H1 (cell line): ENCODE measurements around the gene CNTROB. TPM values are rescaled to one million over a fixed set of nuclear protein-coding genes. Genes with fewer than 3 reads are reported as not detected.
A peak's percentile ranks its signal among the peaks of the same experiment; 100 is the strongest.

ENCODE experiments used
- CTCF ChIA-PET: fragments of 300-600 bp; sonication (Branson Sonifier 250); formaldehyde crosslinking; loops from one replicate; lab custom pipeline; 2021; ENCODE audit not compliant: partially characterized antibody; lab: Charles Lee
- POLR2A ChIA-PET: fragments of 300-600 bp; sonication (Branson Sonifier 250); formaldehyde crosslinking; loops from one replicate; lab custom pipeline; 2021; ENCODE audit warnings: inconsistent platforms; ENCODE audit not compliant: partially characterized antibody; lab: Charles Lee
- DNase-seq, 2 experiments: peaks; one replicate each; pipeline versions ENCODE4 v3.0.0 to v3.0.0-alpha.2; 2010 to 2022; ENCODE audit warnings: low spot score in 2 of 2, low read depth in 1 of 2, mixed read lengths in 1 of 2
- FAIRE-seq: peaks from 2 replicates; lab custom pipeline; 2011; peaks lifted over from hg19 to GRCh38; lab: Jason Lieb, UNC
- H2AFZ ChIP-seq: 2 replicates; pipeline ENCODE4 v1.8.1; 2012; ENCODE audit warnings: low read length, inconsistent platforms
- H2AK5ac ChIP-seq: 2 replicates; pipeline ENCODE4 v1.6.1; 2013; ENCODE audit warnings: low read depth, low read length
- H2BK120ac ChIP-seq: replicated peaks from 2 replicates; pipeline ENCODE3; 2013; ENCODE audit warnings: low read depth, low read length, inconsistent platforms
- H2BK12ac ChIP-seq: 2 replicates; pipeline ENCODE4 v1.6.1; 2013; ENCODE audit warnings: low read depth, low read length
- H2BK15ac ChIP-seq: 2 replicates; pipeline ENCODE4 v1.6.1; 2013; ENCODE audit warnings: low read length
- H2BK20ac ChIP-seq: 2 replicates; pipeline ENCODE4 v1.6.1; 2013; ENCODE audit warnings: low read length
- H2BK5ac ChIP-seq: 2 replicates; pipeline ENCODE4 v1.6.1; 2013; ENCODE audit warnings: low read depth, low read length
- H3K14ac ChIP-seq: 2 replicates; pipeline ENCODE4 v1.6.1; 2013; ENCODE audit warnings: inconsistent platforms; ENCODE audit not compliant: insufficient read length
- H3K18ac ChIP-seq: 2 replicates; pipeline ENCODE4 v1.6.1; 2013; ENCODE audit warnings: low read length; ENCODE audit errors: extremely low read depth
- H3K23ac ChIP-seq: 2 replicates; pipeline ENCODE4 v1.6.1; 2013; ENCODE audit warnings: inconsistent platforms; ENCODE audit not compliant: insufficient read length
- H3K23me2 ChIP-seq: 2 replicates; pipeline ENCODE4 v1.6.1; 2013; ENCODE audit warnings: low read depth, low read length
- H3K27ac ChIP-seq: 2 replicates; pipeline ENCODE4 v1.6.1; 2011; ENCODE audit warnings: low read depth, low read length, inconsistent platforms
- H3K27me3 ChIP-seq, 4 experiments: replicated peaks in 1 of 4; 1 replicate in 1 of 4; 2 replicates in 3 of 4; pipeline versions ENCODE4 v1.6.1 to v1.8.1; 2011 to 2013; ENCODE audit warnings: low read length in 3 of 4, mild to moderate bottlenecking in 3 of 4, inconsistent platforms in 2 of 4, mixed read lengths in 2 of 4, moderate library complexity in 1 of 4; ENCODE audit not compliant: control insufficient read depth in 3 of 4, insufficient read depth in 3 of 4; ENCODE audit errors: extremely low read depth in 1 of 4
- H3K36me3 ChIP-seq, 4 experiments: 2 replicates each; pipeline versions ENCODE4 v1.6.1 to v1.8.1; 2011 to 2013; ENCODE audit warnings: mild to moderate bottlenecking in 4 of 4, low read length in 3 of 4, moderate library complexity in 2 of 4, control low read depth in 1 of 4, inconsistent platforms in 1 of 4; ENCODE audit not compliant: insufficient read depth in 4 of 4, control insufficient read depth in 2 of 4
- H3K4ac ChIP-seq: replicated peaks from 2 replicates; pipeline ENCODE3; 2013; ENCODE audit warnings: low read length, low read depth, mixed read lengths, inconsistent platforms; ENCODE audit not compliant: insufficient read length
- H3K4me1 ChIP-seq, 4 experiments: replicated peaks in 1 of 4; 1 replicate in 1 of 4; 2 replicates in 3 of 4; pipeline versions ENCODE4 v1.6.1 to v1.8.1; 2011 to 2013; ENCODE audit warnings: low read length in 3 of 4, inconsistent platforms in 2 of 4, mixed read lengths in 1 of 4; ENCODE audit not compliant: insufficient read depth in 4 of 4, control insufficient read depth in 3 of 4
- H3K4me2 ChIP-seq, 2 experiments: 2 replicates each; pipeline versions ENCODE4 v1.6.1 to v1.8.1; 2011 to 2013; ENCODE audit warnings: low read depth in 2 of 2, low read length in 2 of 2, control low read depth in 1 of 2, inconsistent platforms in 1 of 2, mild to moderate bottlenecking in 1 of 2; ENCODE audit not compliant: insufficient read depth in 1 of 2
- H3K4me3 ChIP-seq, 4 experiments: fragments of 200-600, 300-600 bp in 1 of 4; sonication (generic), shearing (Covaris generic), sonication (Bioruptor Twin) in 1 of 4; 2 replicates each; pipeline versions ENCODE4 v1.5.1 to v1.8.1; 2011 to 2016; ENCODE audit warnings: low read length in 4 of 4, low read depth in 3 of 4, control low read depth in 2 of 4, inconsistent platforms in 2 of 4, mild to moderate bottlenecking in 2 of 4, mixed read lengths in 1 of 4, moderate library complexity in 1 of 4; ENCODE audit not compliant: insufficient read depth in 2 of 4; ENCODE audit errors: extremely low read depth in 1 of 4
- H3K56ac ChIP-seq: replicated peaks from 2 replicates; pipeline ENCODE3; 2013; ENCODE audit warnings: low read depth, mild to moderate bottlenecking, mixed read lengths, low read length, inconsistent platforms; ENCODE audit not compliant: insufficient read length
- H3K79me1 ChIP-seq: 2 replicates; pipeline ENCODE4 v1.6.1; 2013; ENCODE audit warnings: low read depth, low read length, control low read depth
- H3K79me2 ChIP-seq, 2 experiments: 2 replicates each; pipeline versions ENCODE4 v1.6.1 to v1.8.1; 2012 to 2013; ENCODE audit warnings: low read length in 2 of 2, mild to moderate bottlenecking in 2 of 2, inconsistent platforms in 1 of 2; ENCODE audit not compliant: insufficient read depth in 2 of 2, control insufficient read depth in 1 of 2
- H3K9ac ChIP-seq, 4 experiments: replicated peaks in 1 of 4; 1 replicate in 1 of 4; 2 replicates in 3 of 4; pipeline versions ENCODE4 v1.6.1 to v1.8.1; 2011 to 2013; ENCODE audit warnings: low read depth in 3 of 4, low read length in 3 of 4, control low read depth in 2 of 4, mild to moderate bottlenecking in 2 of 4, moderate library complexity in 2 of 4, inconsistent platforms in 1 of 4; ENCODE audit errors: extremely low read depth in 1 of 4
- H3K9me3 ChIP-seq, 2 experiments: 2 replicates each; pipeline versions ENCODE4 v1.6.1 to v1.8.1; 2012 to 2013; ENCODE audit warnings: mild to moderate bottlenecking in 2 of 2, moderate library complexity in 2 of 2, control low read depth in 1 of 2, inconsistent platforms in 1 of 2, low read depth in 1 of 2, low read length in 1 of 2, mixed read lengths in 1 of 2; ENCODE audit not compliant: insufficient read depth in 2 of 2
- H4K20me1 ChIP-seq, 2 experiments: replicated peaks in 1 of 2; 2 replicates each; pipeline versions ENCODE3 to v1.8.1; 2011 to 2013; ENCODE audit warnings: inconsistent platforms in 2 of 2, low read length in 2 of 2, mild to moderate bottlenecking in 1 of 2; ENCODE audit not compliant: insufficient read depth in 2 of 2, control insufficient read depth in 1 of 2
- H4K5ac ChIP-seq: 2 replicates; pipeline ENCODE4 v1.6.1; 2013; ENCODE audit warnings: low read length, low read depth, mixed read lengths, inconsistent platforms; ENCODE audit not compliant: insufficient read length
- H4K8ac ChIP-seq: 2 replicates; pipeline ENCODE4 v1.8.0; 2013; ENCODE audit warnings: mild to moderate bottlenecking, moderate library complexity, low read length, inconsistent platforms; ENCODE audit not compliant: insufficient read depth; ENCODE audit errors: extremely low read depth
- H4K91ac ChIP-seq: replicated peaks from 2 replicates; pipeline ENCODE3; 2013; ENCODE audit warnings: low read length, mixed read lengths, inconsistent platforms; ENCODE audit not compliant: insufficient read length
- BACH1 ChIP-seq: IDR thresholded peaks from 2 replicates; pipeline ENCODE4 v1.6.1; 2012; ENCODE audit warnings: low read length, improper control_type of control experiment
- CHD1 ChIP-seq: IDR thresholded peaks from 2 replicates; pipeline ENCODE4 v1.6.1; 2012; ENCODE audit warnings: low read depth, low read length, improper control_type of control experiment
- GTF2F1 ChIP-seq: IDR thresholded peaks from 2 replicates; pipeline ENCODE4 v1.6.1; 2012; ENCODE audit warnings: low read depth, low read length, improper control_type of control experiment, borderline replicate concordance
- MAFK ChIP-seq: IDR thresholded peaks from 2 replicates; pipeline ENCODE4 v1.6.1; 2012; ENCODE audit warnings: low read depth, mild to moderate bottlenecking, improper control_type of control experiment, low read length
- RAD21 ChIP-seq, 2 experiments: IDR thresholded peaks in 1 of 2; conservative IDR thresholded peaks in 1 of 2; 2 replicates each; pipeline ENCODE4 v1.6.1; 2011; ENCODE audit warnings: low read depth in 2 of 2, low read length in 2 of 2, improper control_type of control experiment in 1 of 2, inconsistent platforms in 1 of 2, mild to moderate bottlenecking in 1 of 2, moderate library complexity in 1 of 2
- SAP30 ChIP-seq: fragments of 300-600 bp; sonication (generic); IDR thresholded peaks from 2 replicates; pipeline ENCODE4 v1.7.1; 2012; ENCODE audit warnings: low read length, moderate library complexity, mild to moderate bottlenecking, inconsistent platforms; ENCODE audit not compliant: insufficient read depth, insufficient replicate concordance
- SIX5 ChIP-seq: IDR thresholded peaks from 2 replicates; pipeline ENCODE4 v1.6.1; 2011; ENCODE audit warnings: mild to moderate bottlenecking, low read depth, low read length
- YY1 ChIP-seq: IDR thresholded peaks from 2 replicates; pipeline ENCODE4 v1.6.1; 2011; ENCODE audit warnings: low read depth, mild to moderate bottlenecking, low read length
- WGBS, 2 experiments: shearing (Covaris generic) in 1 of 2; methylation state at CpG; one replicate each; pipeline versions ENCODE4 v1.1.6 to v1.1.7; 2013 to 2015; ENCODE audit warnings: low lambda C conversion rate in 2 of 2, mixed read lengths in 2 of 2, inconsistent platforms in 1 of 2, low coverage in 1 of 2, missing lambda C conversion rate in 1 of 2; ENCODE audit not compliant: insufficient replicate concordance in 2 of 2, insufficient coverage in 1 of 2, insufficient read length in 1 of 2; ENCODE audit errors: extremely low coverage in 1 of 2, missing lambda C conversion rate in 1 of 2; 5-methylcytosine and 5-hydroxymethylcytosine counted together
- polyA plus RNA-seq, 7 experiments: library from polyadenylated mRNA; depleted of rRNA in 3 of 7; stranded (reverse) in 5 of 7; unstranded in 2 of 7; fragments of >200 nt in 5 of 7; fragments of 200-250 nt in 2 of 7; gene quantifications; 1 replicate in 5 of 7; 2 replicates in 1 of 7; 4 replicates in 1 of 7; pipeline versions ENCODE4 v1.2.1 to v1.2.3, GENCODE V29; 2011 to 2013; ENCODE audit warnings: missing spikeins in 2 of 7, mixed read lengths in 2 of 7
- total RNA-seq: library from RNA; stranded (reverse); fragmentation: NEBNext Ultra II Directional; extraction: Animal tissue kit (Norgen Biotek cat#: 25700); gene quantifications from 2 replicates; pipeline ENCODE4 v1.2.1, GENCODE V29; 2021
- TF ChIP-seq, protein P1 (sequence below), 3 experiments: IDR thresholded peaks; 1 replicate in 2 of 3; 2 replicates in 1 of 3; pipeline versions ENCODE4 v1.5.1 to v1.6.1; 2011; ENCODE audit warnings: low read length in 3 of 3, mild to moderate bottlenecking in 3 of 3, inconsistent platforms in 2 of 3, low read depth in 1 of 3, moderate library complexity in 1 of 3; ENCODE audit not compliant: insufficient read depth in 1 of 3; ENCODE audit errors: control extremely low read depth in 1 of 3

The CNTROB gene
- total and polyA plus RNA-seq, 2 of the 8 experiments (the other 6 are each of a cell fraction or from before 2014, with no cell fraction given): 20.5 to 31.9 TPM

DNA sequence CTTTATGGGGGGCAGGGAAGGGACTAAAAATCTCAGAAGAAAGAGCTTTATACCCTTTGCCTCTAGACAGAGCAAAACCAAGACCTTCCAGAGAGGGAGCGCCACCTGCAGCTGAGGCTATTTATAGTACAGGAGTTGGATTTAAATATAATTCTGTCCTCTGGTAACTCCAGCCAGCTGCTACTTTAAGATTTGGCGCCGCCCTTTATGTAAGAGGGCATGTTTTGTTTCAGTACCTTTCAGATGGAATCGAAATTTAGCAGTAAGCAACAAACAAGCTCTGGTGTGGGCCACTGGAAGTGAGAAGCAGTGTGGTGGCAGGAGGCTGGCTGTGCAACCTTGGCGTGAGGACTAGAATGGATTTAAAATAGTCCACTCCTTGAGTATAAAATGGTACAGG, 65.2 kb downstream of the CNTROB start:
- no peaks in the 10 kb centered on the region for H3K23me2 ChIP-seq
- TF ChIP-seq RAD21 (IDR thresholded peaks at IDR 0.05 in 1 of 2, conservative IDR thresholded peaks at IDR 0.05 in 1 of 2; ENCODE audit: low read depth in 2 of 2, low read length in 2 of 2): peak; percentile 48 to 55
- no peak for TF ChIP-seq YY1
- no peak for TF ChIP-seq CHD1
- TF ChIP-seq, protein P1, sequence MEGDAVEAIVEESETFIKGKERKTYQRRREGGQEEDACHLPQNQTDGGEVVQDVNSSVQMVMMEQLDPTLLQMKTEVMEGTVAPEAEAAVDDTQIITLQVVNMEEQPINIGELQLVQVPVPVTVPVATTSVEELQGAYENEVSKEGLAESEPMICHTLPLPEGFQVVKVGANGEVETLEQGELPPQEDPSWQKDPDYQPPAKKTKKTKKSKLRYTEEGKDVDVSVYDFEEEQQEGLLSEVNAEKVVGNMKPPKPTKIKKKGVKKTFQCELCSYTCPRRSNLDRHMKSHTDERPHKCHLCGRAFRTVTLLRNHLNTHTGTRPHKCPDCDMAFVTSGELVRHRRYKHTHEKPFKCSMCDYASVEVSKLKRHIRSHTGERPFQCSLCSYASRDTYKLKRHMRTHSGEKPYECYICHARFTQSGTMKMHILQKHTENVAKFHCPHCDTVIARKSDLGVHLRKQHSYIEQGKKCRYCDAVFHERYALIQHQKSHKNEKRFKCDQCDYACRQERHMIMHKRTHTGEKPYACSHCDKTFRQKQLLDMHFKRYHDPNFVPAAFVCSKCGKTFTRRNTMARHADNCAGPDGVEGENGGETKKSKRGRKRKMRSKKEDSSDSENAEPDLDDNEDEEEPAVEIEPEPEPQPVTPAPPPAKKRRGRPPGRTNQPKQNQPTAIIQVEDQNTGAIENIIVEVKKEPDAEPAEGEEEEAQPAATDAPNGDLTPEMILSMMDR (IDR thresholded peaks at IDR 0.05; ENCODE audit: control extremely low read depth in 1 of 3, insufficient read depth in 1 of 3, low read depth in 1 of 3, low read length in 3 of 3): peak in 2 of 3 experiments; percentile 66 to 81; a peak in 3 of 4 replicates
- no peak for TF ChIP-seq SAP30
- no peak for TF ChIP-seq GTF2F1
- TF ChIP-seq SIX5: no peak
- no peak for TF ChIP-seq MAFK
- no peak for TF ChIP-seq BACH1
- TF ChIP-seq, all 59 proteins: peak for 2
- Histone ChIP-seq H3K9me3 (no peaks in the 10 kb centered on the region), H3K4me2 (no peak overlapping the region; a peak in 2 of 4 replicates), H3K27me3 (peaks cover 5 to 14% (median 6%) of the 10 kb centered on the region in 4 experiments), H3K9ac (no peak overlapping the region), H2BK5ac (no peak overlapping the region), H3K79me2 (no peaks in the 10 kb centered on the region), H3K4me3 (no peak overlapping the region), H2BK12ac (no peak overlapping the region), H3K36me3 (no peaks in the 10 kb centered on the region), H4K5ac (no peak overlapping the region), H3K23ac (no peak overlapping the region), H4K91ac (no peak overlapping the region), H2BK20ac (no peak overlapping the region), H2AK5ac (no peak overlapping the region), H4K20me1 (peaks cover 0 to 4% of the 10 kb centered on the region in 2 experiments), H3K14ac (no peak overlapping the region), H2BK120ac (no peak overlapping the region), H3K4ac (no peak overlapping the region), H3K27ac (no peak overlapping the region), H3K4me1 (peaks cover 0 to 2% (median 0%) of the 10 kb centered on the region in 4 experiments; a peak in 1 of 7 replicates), H3K56ac (no peak overlapping the region), H3K18ac (no peak overlapping the region), H2AFZ (no peak overlapping the region), H4K8ac (no peak overlapping the region; the same call in 1 of the 2 replicates), H2BK15ac (no peak overlapping the region), H3K79me1 (no peaks in the 10 kb centered on the region)
- DNase-seq (no peak), FAIRE-seq (peak; percentile 65)
- ChIA-PET CTCF (interaction anchor here (0.7 to 3.2 kb wide), 26 partner anchors 8 to 179 kb away, joined by 3 to 19 read pairs (median 4); partner anchors contain the start of gene KCNAB3), POLR2A (interaction anchor here (1.2 kb wide), 1 partner anchor 140 kb away, joined by 3 read pairs; the partner anchor contains the start of genes CYB5D1 and NAA38)
- 31% methylated on average over 5 of the region's 5 CpGs; no CpG with 5 or more reads in 1 of the 2 experiments for WGBS, 2 experiments
